Fibroblast of pulmonary artery (primary cell): ENCODE measurements around the gene CSGALNACT2.
A peak's percentile ranks its signal among the peaks of the same experiment; 100 is the strongest.

ENCODE experiments used
- DNase-seq: peaks from one replicate; pipeline ENCODE4 v3.0.0-alpha.2; 2010; ENCODE audit warnings: low read depth
- H3K4me3 ChIP-seq: replicated peaks from 2 replicates; pipeline ENCODE4 v1.5.1; 2011; ENCODE audit warnings: low read depth, mild to moderate bottlenecking, control low read depth, low read length, moderate library complexity
- CTCF ChIP-seq: IDR thresholded peaks from 2 replicates; pipeline ENCODE4 v1.5.1; 2011; ENCODE audit warnings: mild to moderate bottlenecking, control low read depth, low read length, inconsistent platforms; ENCODE audit errors: missing control alignments

Gene CSGALNACT2

DNA sequence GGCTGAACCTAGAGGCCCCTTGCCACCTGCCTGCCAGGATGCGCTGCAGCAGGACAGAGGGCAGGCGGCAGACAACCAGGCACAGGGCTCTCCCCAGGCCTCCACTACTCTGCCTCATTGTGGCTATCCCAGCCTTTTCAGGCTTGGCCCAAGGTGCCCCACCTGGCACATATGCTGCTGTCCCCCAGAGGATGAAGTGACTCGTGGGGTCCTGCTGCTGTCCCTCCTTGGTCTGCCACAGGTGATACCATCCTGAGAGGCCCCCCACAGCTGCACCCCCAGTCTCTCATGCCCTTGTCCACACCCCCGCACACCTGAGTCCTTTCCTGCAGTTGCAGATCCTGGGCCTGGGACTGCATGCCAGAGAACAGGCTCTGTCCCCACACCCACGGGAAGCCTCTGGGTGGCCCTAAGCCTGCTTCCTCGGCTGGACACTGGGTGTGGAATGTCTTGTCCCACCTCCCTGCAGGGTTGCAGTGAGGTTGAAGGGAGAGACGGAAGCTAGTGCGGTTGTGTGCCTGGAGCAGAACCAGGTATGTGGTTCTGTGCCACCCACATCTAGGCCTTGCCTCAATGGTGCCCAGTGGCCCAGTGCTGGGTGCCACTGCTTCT, 73.3 kb downstream of the CSGALNACT2 start:
- TF ChIP-seq CTCF, result no peak
- DNase-seq, result no peak
- no peak overlapping the region for H3K4me3 ChIP-seq

DNA sequence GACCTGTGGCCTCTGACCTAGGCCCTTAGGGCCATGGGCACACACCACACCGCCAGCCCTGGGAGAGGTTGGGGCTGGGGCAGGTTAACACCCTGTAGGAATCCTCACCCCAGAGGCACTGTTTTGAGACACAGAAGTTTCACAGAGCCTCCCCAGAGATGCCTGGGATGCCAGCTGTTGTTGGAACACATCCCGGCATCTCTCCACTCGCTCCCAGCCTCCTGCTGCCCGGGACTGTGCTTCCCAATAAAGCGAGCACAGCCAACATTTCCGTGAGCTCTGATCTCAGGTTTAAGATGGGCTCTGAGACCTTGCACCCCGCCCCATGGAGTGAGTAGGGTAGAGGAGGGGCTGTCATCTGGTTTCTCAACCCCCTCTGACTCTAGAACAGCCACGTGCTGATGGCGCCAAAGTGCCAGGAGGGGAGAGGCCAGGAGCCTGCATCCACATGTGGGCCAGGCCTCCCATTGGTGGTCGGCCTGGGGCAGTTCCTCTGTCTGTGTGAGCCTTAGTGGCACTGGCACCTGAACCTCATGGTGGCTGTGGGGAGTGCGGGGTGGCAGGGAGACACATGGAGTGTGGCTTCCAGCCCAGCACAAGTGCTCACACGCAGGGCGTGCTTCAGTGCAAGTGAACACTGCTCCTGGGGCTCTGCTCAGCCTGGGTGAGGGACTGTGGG, 73.9 kb downstream of the CSGALNACT2 start:
- DNase-seq, result no peak
- TF ChIP-seq CTCF, result no peak
- no peak overlapping the region for H3K4me3 ChIP-seq

- no peak for TF ChIP-seq CTCF
- H3K4me3 ChIP-seq, result no peak overlapping the region
- DNase-seq, result peak; percentile 16
These were observed 76.1 kb downstream of the CSGALNACT2 start for GRCh38 chr10:43214071-43214955.

GRCh38 chr10:43214956-43215561, 76.8 kb downstream of the CSGALNACT2 start:
- no peak for DNase-seq
- no peak overlapping the region for H3K4me3 ChIP-seq
- no peak for TF ChIP-seq CTCF

DNA sequence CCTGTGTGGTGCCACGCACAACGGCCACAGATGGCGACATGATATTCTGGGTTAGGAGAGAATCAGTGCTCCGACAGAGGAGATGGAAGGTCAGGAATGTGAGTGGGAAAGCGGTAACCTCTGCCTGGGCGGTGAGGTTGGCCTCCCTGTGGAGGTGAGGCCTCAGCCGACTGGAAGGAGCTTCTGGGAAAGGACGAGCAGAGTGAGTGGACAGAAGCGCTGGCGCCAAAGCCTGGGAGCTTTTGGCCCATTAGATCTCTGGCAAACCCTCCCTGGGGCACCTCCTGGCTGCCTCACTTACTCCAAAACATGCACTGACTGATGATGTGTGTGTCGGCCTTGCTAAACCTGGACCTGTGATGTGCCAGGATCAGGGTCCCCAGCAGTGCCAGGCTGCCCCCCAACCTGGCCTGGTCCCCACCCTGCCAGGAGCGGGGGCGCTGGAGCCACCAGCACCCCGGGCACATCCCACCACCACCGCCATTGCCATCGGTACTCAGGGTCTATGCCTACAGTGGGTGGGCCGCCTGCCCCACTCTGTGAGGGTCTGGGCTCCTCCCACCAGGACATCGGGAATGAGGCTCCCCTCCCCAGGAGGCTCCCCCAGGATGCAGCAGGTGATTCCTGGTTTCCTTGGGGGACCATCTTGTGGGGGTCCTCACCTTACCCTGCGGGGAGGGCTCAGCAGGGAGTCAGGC, 77.7 kb downstream of the CSGALNACT2 start:
- DNase-seq, result no peak
- no peak for TF ChIP-seq CTCF
- no peak overlapping the region for H3K4me3 ChIP-seq

DNA sequence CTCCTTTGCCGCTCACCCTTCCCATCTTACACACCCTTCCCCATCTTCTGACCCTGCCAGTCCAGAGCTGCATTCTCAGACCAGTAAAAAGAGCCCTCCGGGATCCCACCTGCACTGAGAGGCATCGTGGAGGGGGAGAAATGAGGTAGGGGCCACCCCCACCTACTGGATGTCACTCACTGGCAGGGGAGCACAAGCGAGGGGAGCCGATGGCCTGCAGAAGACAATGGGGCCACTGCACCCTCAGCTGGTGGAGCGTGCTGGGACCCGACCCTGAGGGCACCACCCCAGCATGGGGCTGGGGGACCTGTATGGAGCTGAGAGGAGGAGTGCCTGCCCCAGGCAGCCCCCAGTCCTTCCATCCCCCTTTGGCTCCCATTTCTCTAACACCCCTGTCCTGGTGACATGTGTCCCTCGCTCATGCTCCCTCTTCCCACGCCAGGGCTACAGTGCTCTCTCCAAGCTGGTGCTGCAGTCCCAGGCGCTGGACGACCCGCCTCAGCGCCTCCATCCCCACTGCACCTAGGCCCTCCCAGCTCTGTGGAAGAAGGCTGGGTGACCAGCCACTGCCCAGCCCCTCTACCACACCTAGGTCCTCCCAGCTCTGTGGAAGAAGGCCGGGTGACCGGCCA, 78.8 kb downstream of the CSGALNACT2 start:
- no peak overlapping the region for H3K4me3 ChIP-seq
- no peak for TF ChIP-seq CTCF
- no peak for DNase-seq
